Fibroblast of lung (primary cell): ENCODE data around the gene TNFRSF1A.

Source experiments
- EZH2 ChIP-seq: IDR thresholded peaks from 2 replicates; pipeline ENCODE4 v1.5.1; 2012; ENCODE audit warnings: low read length, control low read depth, mild to moderate bottlenecking; ENCODE audit errors: missing control alignments
- TF ChIP-seq, protein P1 (sequence below), 2 donors: IDR thresholded peaks in 1 of 2; conservative IDR thresholded peaks in 1 of 2; 1 replicate in 1 of 2; 2 replicates in 1 of 2; pipeline ENCODE4 v1.5.1; 2011 to 2012; ENCODE audit warnings: low read length in 2 of 2, control low read depth in 1 of 2, inconsistent platforms in 1 of 2, low read depth in 1 of 2, mild to moderate bottlenecking in 1 of 2

- TF ChIP-seq, protein P1, sequence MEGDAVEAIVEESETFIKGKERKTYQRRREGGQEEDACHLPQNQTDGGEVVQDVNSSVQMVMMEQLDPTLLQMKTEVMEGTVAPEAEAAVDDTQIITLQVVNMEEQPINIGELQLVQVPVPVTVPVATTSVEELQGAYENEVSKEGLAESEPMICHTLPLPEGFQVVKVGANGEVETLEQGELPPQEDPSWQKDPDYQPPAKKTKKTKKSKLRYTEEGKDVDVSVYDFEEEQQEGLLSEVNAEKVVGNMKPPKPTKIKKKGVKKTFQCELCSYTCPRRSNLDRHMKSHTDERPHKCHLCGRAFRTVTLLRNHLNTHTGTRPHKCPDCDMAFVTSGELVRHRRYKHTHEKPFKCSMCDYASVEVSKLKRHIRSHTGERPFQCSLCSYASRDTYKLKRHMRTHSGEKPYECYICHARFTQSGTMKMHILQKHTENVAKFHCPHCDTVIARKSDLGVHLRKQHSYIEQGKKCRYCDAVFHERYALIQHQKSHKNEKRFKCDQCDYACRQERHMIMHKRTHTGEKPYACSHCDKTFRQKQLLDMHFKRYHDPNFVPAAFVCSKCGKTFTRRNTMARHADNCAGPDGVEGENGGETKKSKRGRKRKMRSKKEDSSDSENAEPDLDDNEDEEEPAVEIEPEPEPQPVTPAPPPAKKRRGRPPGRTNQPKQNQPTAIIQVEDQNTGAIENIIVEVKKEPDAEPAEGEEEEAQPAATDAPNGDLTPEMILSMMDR (conservative IDR thresholded peaks at IDR 0.05 in 1 of 2, IDR thresholded peaks at IDR 0.05 in 1 of 2; ENCODE audit: low read depth in 1 of 2, low read length in 2 of 2) = no peak
- no peak for TF ChIP-seq EZH2
Measured at GRCh38 chr12:6376870-6377666, 35.2 kb upstream of the TNFRSF1A start.
